ENCODE data around the gene PRKAR2B.
A peak's percentile ranks its signal among the peaks of the same experiment; 100 is the strongest.

Gene PRKAR2B

DNA sequence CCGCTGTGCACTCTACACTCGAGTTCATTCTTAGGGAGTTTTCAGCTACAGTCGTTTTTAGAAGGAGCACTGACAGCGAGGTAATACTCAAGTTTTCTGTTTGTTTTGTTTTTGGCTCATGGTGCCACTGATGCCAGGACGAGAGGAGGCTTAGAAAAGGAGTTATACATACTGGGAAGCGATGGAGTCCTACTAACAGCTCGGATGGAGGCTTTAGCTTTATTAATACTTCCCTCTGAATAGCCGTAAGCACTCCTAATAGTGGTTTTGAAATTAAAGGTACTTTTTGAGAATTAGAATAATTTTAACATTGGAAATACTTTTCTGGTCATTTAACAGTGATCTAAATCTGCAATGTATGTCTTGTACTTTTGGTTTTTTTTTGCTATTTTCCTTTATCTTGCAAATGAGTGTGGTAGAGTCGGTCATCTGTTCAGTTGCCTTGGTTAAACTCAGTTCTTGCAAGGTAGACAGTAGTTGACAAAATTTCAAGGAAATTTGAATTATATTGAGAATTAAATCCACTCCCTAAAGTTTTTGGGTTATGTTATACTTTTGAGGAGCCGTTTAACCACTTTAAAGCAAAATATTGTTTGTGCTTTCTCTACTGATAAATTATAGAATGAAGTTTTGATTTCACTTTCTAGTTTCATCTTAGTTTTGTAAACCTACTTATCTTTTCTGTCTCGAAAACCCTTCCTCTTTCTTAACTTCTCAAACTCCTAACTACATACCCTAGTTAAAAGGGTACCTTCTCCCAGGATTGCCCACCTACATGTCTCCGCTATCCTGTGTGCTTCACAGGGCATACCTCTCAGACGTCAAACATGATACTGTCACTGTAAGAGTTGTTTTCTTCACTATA, 125.8 kb downstream of the PRKAR2B start:
- H3K4me3 ChIP-seq (ENCODE audit: low read depth, low read length): peak overlapping the region; percentile 96
- TF ChIP-seq CTCF (IDR thresholded peaks at IDR 0.05; ENCODE audit: insufficient read depth, low read depth, low read length, missing control alignments): no peak
- peak; percentile 9 for DNase-seq (ENCODE audit: low read depth)

DNA sequence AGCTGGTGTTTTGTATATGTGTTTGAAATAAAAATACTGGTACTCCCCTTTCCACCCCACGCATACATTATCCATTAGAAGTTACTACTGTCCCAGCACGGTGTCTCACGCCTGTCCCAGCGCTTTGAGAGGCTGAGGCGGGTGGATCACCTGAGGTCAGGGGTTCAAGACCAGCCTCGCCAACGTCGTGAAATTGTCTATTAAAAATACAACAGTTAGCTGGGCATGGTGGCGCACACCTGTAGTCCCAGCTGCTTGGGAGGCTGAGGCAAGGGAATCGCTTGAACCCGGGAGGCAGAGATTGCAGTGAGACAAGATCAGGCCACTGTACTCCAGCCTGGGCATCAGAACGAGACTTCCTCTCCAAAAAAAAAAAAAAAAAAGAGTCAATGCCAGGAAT, 127.0 kb downstream of the PRKAR2B start:
- no peak for DNase-seq (ENCODE audit: low read depth)
- TF ChIP-seq CTCF (IDR thresholded peaks at IDR 0.05; ENCODE audit: insufficient read depth, low read depth, low read length, missing control alignments): no peak
- H3K4me3 ChIP-seq (ENCODE audit: low read depth, low read length): no peak overlapping the region

- no peak overlapping the region for H3K4me3 ChIP-seq (ENCODE audit: low read depth, low read length)
- DNase-seq (ENCODE audit: low read depth): no peak
- no peak for TF ChIP-seq CTCF (IDR thresholded peaks at IDR 0.05; ENCODE audit: insufficient read depth, low read depth, low read length, missing control alignments)
Observed at GRCh38 chr7:107172276-107173032, 127.9 kb downstream of the PRKAR2B start.

DNA sequence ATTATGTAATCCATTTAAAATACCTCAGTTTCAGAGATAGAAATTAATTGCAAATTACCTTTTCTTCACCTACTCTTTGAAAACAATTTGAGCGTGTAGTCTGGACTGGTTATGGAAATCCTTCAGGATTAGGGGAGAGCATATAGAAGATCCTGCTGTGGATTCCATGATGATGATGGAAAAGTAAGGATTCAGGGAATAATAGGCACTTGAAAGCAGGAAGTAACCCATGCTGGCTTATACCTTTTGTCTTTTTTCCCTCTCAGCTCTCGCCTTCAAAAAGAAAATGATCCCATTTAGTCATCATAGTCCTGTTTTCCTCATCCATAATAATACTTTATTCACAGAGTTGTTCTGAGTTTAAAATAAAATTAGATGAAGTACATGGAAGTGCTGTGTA, 128.7 kb downstream of the PRKAR2B start:
- no peak for DNase-seq (ENCODE audit: low read depth)
- H3K4me3 ChIP-seq (ENCODE audit: low read depth, low read length): peak overlapping the region; percentile 24; the same call in 1 of the 2 replicates
- no peak for TF ChIP-seq CTCF (IDR thresholded peaks at IDR 0.05; ENCODE audit: insufficient read depth, low read depth, low read length, missing control alignments)

DNA sequence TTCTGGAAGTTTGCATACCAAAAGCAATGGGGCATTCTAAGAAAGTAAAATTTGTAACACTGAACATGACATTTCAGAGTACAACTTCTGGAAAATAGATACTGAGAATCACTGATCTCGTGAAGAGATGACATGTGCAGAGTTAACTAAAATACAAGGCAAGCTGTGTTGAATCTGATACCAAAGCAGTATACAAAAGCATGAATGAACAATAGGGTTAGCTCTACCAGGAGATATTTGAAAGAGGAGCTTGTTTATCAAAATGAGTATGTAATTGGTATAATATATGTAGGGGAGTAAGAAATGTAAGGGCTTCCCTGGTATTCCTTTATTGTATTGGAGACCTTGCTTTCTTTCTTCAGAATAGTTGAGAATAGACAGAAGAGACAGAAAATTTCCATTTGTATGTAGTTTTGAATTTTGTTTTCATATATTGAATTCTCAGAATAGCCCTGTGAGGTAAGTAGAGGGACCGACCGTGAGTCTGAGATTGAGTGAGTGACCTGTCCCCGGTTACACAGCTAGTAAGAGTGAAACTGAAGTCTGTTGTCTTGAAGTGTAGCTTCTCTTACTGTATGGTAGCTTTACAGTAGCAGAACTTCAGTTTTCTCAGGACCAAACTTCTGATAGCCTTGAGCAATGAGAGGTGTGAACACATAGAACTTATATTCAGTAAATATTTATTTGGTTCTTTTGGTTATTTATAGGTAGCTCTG, 129.3 kb downstream of the PRKAR2B start:
- peak overlapping the region; percentile 24; the same call in 1 of the 2 replicates for H3K4me3 ChIP-seq (ENCODE audit: low read depth, low read length)
- DNase-seq (ENCODE audit: low read depth): peak; percentile 66

More for the DNA sequence above, 129.3 kb downstream of the PRKAR2B start:
- TF ChIP-seq CTCF (IDR thresholded peaks at IDR 0.05; ENCODE audit: insufficient read depth, low read depth, low read length, missing control alignments): no peak
